CD4-positive, alpha-beta T cell treated with Interferon gamma for 1 hour (primary cell): Measurements from ENCODE around the gene ATP6V0C.
"Not testable (repeated sequence)": the region's sequence is repeated elsewhere in the genome, so short reads cannot be mapped to it uniquely, and the experiment has no call there.

Experiments used
- DNase-seq: peaks from one replicate; pipeline ENCODE4 v3.0.0-alpha.2; 2020

ATP6V0C gene

GRCh38 chr16:2529961-2530628 is 16.3 kb downstream of the ATP6V0C start:
- DNase-seq, result no peak

GRCh38 chr16:2530629-2531318 is 17.0 kb downstream of the ATP6V0C start:
- no peak for DNase-seq

- no peak for DNase-seq
Observed at GRCh38 chr16:2531371-2531695, 17.6 kb downstream of the ATP6V0C start, which contains the start of gene CEMP1. CEMP1 (minus strand) TSS chr16:2531408; CDS start chr16:2531073, 335 bp downstream.

- peak; percentile 97 for DNase-seq
Observed at GRCh38 chr16:2531696-2532493, 18.1 kb downstream of the ATP6V0C start.

GRCh38 chr16:2532494-2533141 is 18.9 kb downstream of the ATP6V0C start:
- peak; percentile 79 for DNase-seq

GRCh38 chr16:2533142-2533755 is 19.5 kb downstream of the ATP6V0C start:
- not testable (repeated sequence) for DNase-seq

GRCh38 chr16:2533912-2534311 is 20.2 kb downstream of the ATP6V0C start:
- no peak for DNase-seq

GRCh38 chr16:2534335-2534734 is 20.6 kb downstream of the ATP6V0C start:
- DNase-seq, result not testable (repeated sequence)

- DNase-seq, result peak; percentile 41
Observed at GRCh38 chr16:2535625-2536013, 21.9 kb downstream of the ATP6V0C start.

GRCh38 chr16:2537451-2538379 is 24.0 kb downstream of the ATP6V0C start, which contains the start of gene PDPK1:
PDPK1 (plus strand) TSS chr16:2538021; CDS start chr16:2538113, 92 bp downstream.
- peak; percentile 96 for DNase-seq

GRCh38 chr16:2539192-2539844 is 25.6 kb downstream of the ATP6V0C start:
- not testable (repeated sequence) for DNase-seq

- not testable (repeated sequence) for DNase-seq
Observed at GRCh38 chr16:2539845-2540458, 26.2 kb downstream of the ATP6V0C start.

- DNase-seq, result peak; percentile 47
Observed at GRCh38 chr16:2540912-2541311, 27.2 kb downstream of the ATP6V0C start.

GRCh38 chr16:2541409-2541808 is 27.7 kb downstream of the ATP6V0C start:
- DNase-seq, result not testable (repeated sequence)

GRCh38 chr16:2543771-2544170 is 30.0 kb downstream of the ATP6V0C start:
- DNase-seq, result not testable (repeated sequence)

- DNase-seq, result not testable (repeated sequence)
Observed at GRCh38 chr16:2550283-2550878, 36.6 kb downstream of the ATP6V0C start.

GRCh38 chr16:2551420-2551889 is 37.7 kb downstream of the ATP6V0C start:
- DNase-seq, result not testable (repeated sequence)

GRCh38 chr16:2554709-2555425 is 41.1 kb downstream of the ATP6V0C start:
- DNase-seq, result not testable (repeated sequence)

- DNase-seq, result not testable (repeated sequence)
Observed at GRCh38 chr16:2557150-2557549, 43.4 kb downstream of the ATP6V0C start.
